ENCODE data around the gene LAMC2. TPM values are rescaled to one million over a fixed set of nuclear protein-coding genes. Genes with fewer than 3 reads are reported as not detected.

Gene LAMC2
- total and polyA plus RNA-seq, 2 of the 13 experiments (the other 11 are each of a cell fraction or from before 2014, with no cell fraction given) = 0.03 TPM; not detected in 1

GRCh38 chr1:183139281-183139942 is 46.7 kb upstream of the LAMC2 start (continued):
- no peak for TF ChIP-seq SMYD3 (CRISPR knock-in tag; IDR thresholded peaks at IDR 0.05)
- TF ChIP-seq HNF1A (IDR thresholded peaks at IDR 0.05; ENCODE audit: low read depth) = 0 out of 2 replicates have a peak, but pooled peaks have one; percentile 22
- TF ChIP-seq HNF1A (CRISPR knock-in tag; IDR thresholded peaks at IDR 0.05; ENCODE audit: borderline replicate concordance) = no peak
- TF ChIP-seq SOX13 (IDR thresholded peaks at IDR 0.05) = no peak
- TF ChIP-seq SOX13 (CRISPR knock-in tag; conservative IDR thresholded peaks at IDR 0.05 in 1 of 2, IDR thresholded peaks at IDR 0.05 in 1 of 2) = peak in 1 of 2 experiments; percentile 60; a peak in 1 of 4 replicates
- TF ChIP-seq ZNF878 (CRISPR knock-in tag; IDR thresholded peaks at IDR 0.05) = no peak; the same call in 1 of the 2 replicates
- TF ChIP-seq ARID5B (CRISPR knock-in tag; IDR thresholded peaks at IDR 0.05) = peak; percentile 76
- TF ChIP-seq KLF16 (CRISPR knock-in tag; IDR thresholded peaks at IDR 0.05) = peak in 1 of 2 experiments; percentile 10; a peak in 1 of 4 replicates
- TF ChIP-seq TERF1 (CRISPR knock-in tag; IDR thresholded peaks at IDR 0.05) = no peak
- peak; percentile 65 for TF ChIP-seq GATAD2A (CRISPR knock-in tag; IDR thresholded peaks at IDR 0.05)
- no peak; the same call in 1 of the 2 replicates for TF ChIP-seq CREM (IDR thresholded peaks at IDR 0.05)
- no peak for TF ChIP-seq CREM (CRISPR knock-in tag; IDR thresholded peaks at IDR 0.05)
- peak; percentile 71 for TF ChIP-seq FOXA3 (CRISPR knock-in tag; IDR thresholded peaks at IDR 0.05)
- no peak for TF ChIP-seq SKI (IDR thresholded peaks at IDR 0.05; ENCODE audit: partially characterized antibody)
- peak; percentile 30; the same call in 1 of the 2 replicates for TF ChIP-seq CEBPB (IDR thresholded peaks at IDR 0.05; ENCODE audit: borderline replicate concordance, low read depth, low read length)
- TF ChIP-seq JUNB (CRISPR knock-in tag; IDR thresholded peaks at IDR 0.05; ENCODE audit: borderline replicate concordance) = peak; percentile 76
- no peak for TF ChIP-seq ELK4 (CRISPR knock-in tag; IDR thresholded peaks at IDR 0.05; ENCODE audit: borderline replicate concordance)
- peak; percentile 76 for TF ChIP-seq JUND (CRISPR knock-in tag; IDR thresholded peaks at IDR 0.05)
- no peak for TF ChIP-seq NFRKB (IDR thresholded peaks at IDR 0.05)
- TF ChIP-seq ZNF530 (CRISPR knock-in tag; IDR thresholded peaks at IDR 0.05; ENCODE audit: low read depth) = no peak
- TF ChIP-seq TEAD3 (CRISPR knock-in tag; optimal IDR thresholded peaks at IDR 0.05; ENCODE audit: borderline replicate concordance) = peak; percentile 34
